DOHH2 (cell line): ENCODE measurements around the gene EPB41L4B.

ENCODE experiments used
- CTCF ChIP-seq: fragments of 200-600 bp; sonication (generic); IDR thresholded peaks from one replicate; pipeline ENCODE4 v1.5.1; 2014; ENCODE audit warnings: antibody characterized with exemption, mild to moderate bottlenecking, low read depth, low read length; ENCODE audit not compliant: poor library complexity, severe bottlenecking
- EZH2phosphoT487 ChIP-seq: fragments of 200-600 bp; sonication (generic); IDR thresholded peaks from 2 replicates; pipeline ENCODE4 v1.6.1; 2017; ENCODE audit warnings: borderline replicate concordance, mild to moderate bottlenecking, antibody characterized with exemption, low read length, moderate library complexity, mixed read lengths

- TF ChIP-seq CTCF (no peak), EZH2phosphoT487 (no peak)
Observed at GRCh38 chr9:109317979-109318741, 2.7 kb downstream of the EPB41L4B start.
